CD14-positive monocyte (primary cell): Measurements from ENCODE around the gene FSHR. TPM values are rescaled to one million over a fixed set of nuclear protein-coding genes. Genes with fewer than 3 reads are reported as not detected.

ENCODE experiments used
- DNase-seq, 3 donors: peaks; one replicate each; pipeline ENCODE4 v3.0.0-alpha.2; 2011 to 2022
- H2AFZ ChIP-seq: 2 replicates; pipeline ENCODE4 v1.6.0; 2012; ENCODE audit warnings: mild to moderate bottlenecking, low read depth, low read length, inconsistent platforms; ENCODE audit not compliant: insufficient read depth, poor library complexity, severe bottlenecking
- H3K27ac ChIP-seq, 2 donors: 1 replicate in 1 of 2; 2 replicates in 1 of 2; pipeline ENCODE4 v1.5.1; 2012 to 2013; ENCODE audit warnings: low read length in 2 of 2, control low read depth in 1 of 2, inconsistent platforms in 1 of 2, low read depth in 1 of 2, mild to moderate bottlenecking in 1 of 2
- H3K27me3 ChIP-seq, 2 donors: one replicate each; pipeline versions ENCODE4 v1.6.0 to v1.6.1; 2011 to 2013; ENCODE audit warnings: low read length in 2 of 2; ENCODE audit not compliant: control insufficient read depth in 2 of 2, insufficient read depth in 2 of 2
- H3K36me3 ChIP-seq, 2 donors: replicated peaks in 1 of 2; 1 replicate in 1 of 2; 2 replicates in 1 of 2; pipeline versions ENCODE4 v1.5.1 to v1.6.1; 2012 to 2013; ENCODE audit warnings: low read length in 2 of 2, control low read depth in 1 of 2, inconsistent platforms in 1 of 2, mild to moderate bottlenecking in 1 of 2; ENCODE audit not compliant: insufficient read depth in 2 of 2, control insufficient read depth in 1 of 2
- H3K4me1 ChIP-seq, 2 donors: 1 replicate in 1 of 2; 2 replicates in 1 of 2; pipeline versions ENCODE4 v1.5.1 to v1.6.1; 2012 to 2013; ENCODE audit warnings: low read length in 2 of 2, control low read depth in 1 of 2, inconsistent platforms in 1 of 2, mild to moderate bottlenecking in 1 of 2, moderate library complexity in 1 of 2; ENCODE audit not compliant: insufficient read depth in 2 of 2, control insufficient read depth in 1 of 2
- H3K4me2 ChIP-seq: replicated peaks from 2 replicates; pipeline ENCODE3; 2012; ENCODE audit warnings: low read length, moderate library complexity, mild to moderate bottlenecking; ENCODE audit not compliant: poor library complexity, severe bottlenecking; ENCODE audit errors: extremely low read depth
- H3K4me3 ChIP-seq, 3 experiments: fragments of 200-600 bp in 1 of 3; sonication (generic) in 1 of 3; replicated peaks in 1 of 3; 1 replicate in 2 of 3; 2 replicates in 1 of 3; pipeline ENCODE4 v1.5.1; 2011 to 2013; ENCODE audit warnings: low read length in 3 of 3, mild to moderate bottlenecking in 3 of 3, control low read depth in 2 of 3, low read depth in 2 of 3, inconsistent platforms in 1 of 3, moderate library complexity in 1 of 3
- H3K79me2 ChIP-seq: 2 replicates; pipeline ENCODE4 v1.6.0; 2012; ENCODE audit warnings: mild to moderate bottlenecking, control low read depth, inconsistent platforms, low read length, moderate library complexity; ENCODE audit not compliant: insufficient read depth
- H3K9ac ChIP-seq: 2 replicates; pipeline ENCODE4 v1.6.0; 2017; ENCODE audit warnings: low read length, mild to moderate bottlenecking; ENCODE audit not compliant: insufficient read depth, poor library complexity, severe bottlenecking
- H3K9me3 ChIP-seq, 2 donors: replicated peaks in 1 of 2; 1 replicate in 1 of 2; 2 replicates in 1 of 2; pipeline versions ENCODE4 v1.5.1 to v1.6.1; 2012 to 2013; ENCODE audit warnings: low read length in 2 of 2, control low read depth in 1 of 2; ENCODE audit not compliant: control insufficient read depth in 1 of 2, insufficient read depth in 1 of 2
- H4K20me1 ChIP-seq: 2 replicates; pipeline ENCODE4 v1.6.0; 2012; ENCODE audit warnings: mild to moderate bottlenecking, low read length, control low read depth, moderate library complexity; ENCODE audit not compliant: insufficient read depth
- H3K27ac Mint-ChIP-seq, 7 donors: one replicate each; pipeline ENCODE4 v1.8.0; 2020; ENCODE audit warnings: mild to moderate bottlenecking in 7 of 7, mixed read lengths in 7 of 7, moderate library complexity in 6 of 7, inconsistent platforms in 2 of 7
- H3K27me3 Mint-ChIP-seq, 3 donors: one replicate each; pipeline ENCODE4 v1.8.0; 2021 to 2022; ENCODE audit warnings: low read depth in 3 of 3, mild to moderate bottlenecking in 3 of 3, mixed read lengths in 3 of 3, moderate library complexity in 3 of 3, inconsistent platforms in 1 of 3
- H3K36me3 Mint-ChIP-seq, 2 donors: one replicate each; pipeline ENCODE4 v1.8.0; 2020; ENCODE audit warnings: mixed read lengths in 2 of 2, inconsistent platforms in 1 of 2, mild to moderate bottlenecking in 1 of 2
- H3K4me1 Mint-ChIP-seq: one replicate; pipeline ENCODE4 v1.8.0; 2020; ENCODE audit warnings: mild to moderate bottlenecking, mixed read lengths
- H3K4me3 Mint-ChIP-seq, 2 donors: one replicate each; pipeline ENCODE4 v1.8.0; 2020; ENCODE audit warnings: mild to moderate bottlenecking in 2 of 2, mixed read lengths in 2 of 2, moderate library complexity in 1 of 2
- H3K9me3 Mint-ChIP-seq, 7 donors: one replicate each; pipeline ENCODE4 v1.8.0; 2020 to 2022; ENCODE audit warnings: mixed read lengths in 7 of 7, mild to moderate bottlenecking in 6 of 7, moderate library complexity in 6 of 7, inconsistent platforms in 2 of 7
- WGBS: methylation state at CpG from one replicate; pipeline ENCODE4 v1.1.5; 2013; ENCODE audit warnings: missing lambda C conversion rate; ENCODE audit not compliant: insufficient coverage; 5-methylcytosine and 5-hydroxymethylcytosine counted together
- intact Hi-C, 2 donors: fragments of 100-400 bp; cut with micrococcal nuclease; formaldehyde crosslinking; loops; one replicate each; pipeline versions ENCODE4 v1.15.0 to v1.15.1; 2023
- polyA plus RNA-seq, 3 donors: library from polyadenylated mRNA; depleted of rRNA in 1 of 3; unstranded in 2 of 3; stranded (reverse) in 1 of 3; fragments of 300-500 nt in 2 of 3; fragments of >200 nt in 1 of 3; fragmentation: Illumina TruSeq in 2 of 3; gene quantifications; 1 replicate in 2 of 3; 2 replicates in 1 of 3; pipeline ENCODE4 v1.2.3, GENCODE V29; 2012 to 2021
- TF ChIP-seq, protein P1 (sequence below): fragments of 200-600 bp; IDR thresholded peaks from one replicate; pipeline ENCODE4 v1.8.0; 2022; ENCODE audit warnings: antibody characterized with exemption, mild to moderate bottlenecking

FSHR gene
- polyA plus RNA-seq, 3 donors, result not detected

DNA sequence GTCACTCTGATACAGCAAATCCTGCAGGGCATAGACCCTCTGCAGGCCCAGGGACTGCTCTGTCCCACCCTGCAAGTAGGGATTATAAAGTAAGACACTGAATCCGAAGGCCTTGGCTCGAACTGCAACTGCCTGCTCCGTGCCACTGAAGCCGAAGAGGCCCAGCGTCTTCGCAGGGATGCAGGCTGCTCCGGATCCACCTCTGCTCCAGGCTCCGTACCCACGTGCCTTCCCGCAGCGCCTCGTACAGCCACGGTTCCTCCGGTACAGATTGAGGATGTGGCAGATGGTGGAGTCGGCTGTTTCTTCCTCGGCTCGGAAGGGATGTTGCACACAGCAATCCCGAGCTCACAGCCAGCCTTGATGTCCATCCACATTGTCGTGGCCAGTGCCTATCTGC is 238.4 kb downstream of the FSHR start:
- H2AFZ ChIP-seq, result no peak overlapping the region
- H4K20me1 ChIP-seq, result no peaks in the 10 kb centered on the region
- intact Hi-C loops, result no loop called here
- H3K4me3 Mint-ChIP-seq, result no peak overlapping the region
- TF ChIP-seq, protein P1, sequence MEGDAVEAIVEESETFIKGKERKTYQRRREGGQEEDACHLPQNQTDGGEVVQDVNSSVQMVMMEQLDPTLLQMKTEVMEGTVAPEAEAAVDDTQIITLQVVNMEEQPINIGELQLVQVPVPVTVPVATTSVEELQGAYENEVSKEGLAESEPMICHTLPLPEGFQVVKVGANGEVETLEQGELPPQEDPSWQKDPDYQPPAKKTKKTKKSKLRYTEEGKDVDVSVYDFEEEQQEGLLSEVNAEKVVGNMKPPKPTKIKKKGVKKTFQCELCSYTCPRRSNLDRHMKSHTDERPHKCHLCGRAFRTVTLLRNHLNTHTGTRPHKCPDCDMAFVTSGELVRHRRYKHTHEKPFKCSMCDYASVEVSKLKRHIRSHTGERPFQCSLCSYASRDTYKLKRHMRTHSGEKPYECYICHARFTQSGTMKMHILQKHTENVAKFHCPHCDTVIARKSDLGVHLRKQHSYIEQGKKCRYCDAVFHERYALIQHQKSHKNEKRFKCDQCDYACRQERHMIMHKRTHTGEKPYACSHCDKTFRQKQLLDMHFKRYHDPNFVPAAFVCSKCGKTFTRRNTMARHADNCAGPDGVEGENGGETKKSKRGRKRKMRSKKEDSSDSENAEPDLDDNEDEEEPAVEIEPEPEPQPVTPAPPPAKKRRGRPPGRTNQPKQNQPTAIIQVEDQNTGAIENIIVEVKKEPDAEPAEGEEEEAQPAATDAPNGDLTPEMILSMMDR, result no peak
- no peak overlapping the region for H3K27ac Mint-ChIP-seq
- no peaks in the 10 kb centered on the region for H3K36me3 Mint-ChIP-seq
- H3K4me3 ChIP-seq, result no peak overlapping the region
- H3K9ac ChIP-seq, result no peak overlapping the region
- no peaks in the 10 kb centered on the region for H3K4me1 Mint-ChIP-seq
- H3K79me2 ChIP-seq, result no peaks in the 10 kb centered on the region
- no peaks in the 10 kb centered on the region for H3K4me1 ChIP-seq
- H3K9me3 ChIP-seq, result no peaks in the 10 kb centered on the region
- peaks cover 0 to 2% (median 1%) of the 10 kb centered on the region in 3 donors for H3K27me3 Mint-ChIP-seq
- peaks cover 0 to 9% (median 0%) of the 10 kb centered on the region in 7 donors for H3K9me3 Mint-ChIP-seq
- H3K4me2 ChIP-seq, result no peak overlapping the region
- DNase-seq, result no peak
- WGBS, result 97% methylated on average over 7 of the region's 19 CpGs
- no peaks in the 10 kb centered on the region for H3K36me3 ChIP-seq
- H3K27me3 ChIP-seq, result no peaks in the 10 kb centered on the region
- no peak overlapping the region for H3K27ac ChIP-seq

- intact Hi-C loops, result no loop called here
- Histone ChIP-seq H4K20me1 (no peaks in the 10 kb centered on the region), H3K79me2 (no peaks in the 10 kb centered on the region), H3K4me3 (no peak overlapping the region), H3K9me3 (no peaks in the 10 kb centered on the region), H3K4me1 (no peaks in the 10 kb centered on the region), H2AFZ (no peak overlapping the region), H3K27ac (no peak overlapping the region), H3K9ac (no peak overlapping the region), H3K36me3 (no peaks in the 10 kb centered on the region), H3K27me3 (no peaks in the 10 kb centered on the region), H3K4me2 (no peak overlapping the region)
- TF ChIP-seq, protein P1, result no peak
- no peaks in the 10 kb centered on the region for H3K4me1 Mint-ChIP-seq
- H3K27me3 Mint-ChIP-seq, result peaks cover 0 to 2% (median 1%) of the 10 kb centered on the region in 3 donors
- WGBS, result 85% methylated on average over 10 of the region's 10 CpGs
- no peak for DNase-seq
- H3K4me3 Mint-ChIP-seq, result no peak overlapping the region
- H3K36me3 Mint-ChIP-seq, result no peaks in the 10 kb centered on the region
- H3K27ac Mint-ChIP-seq, result no peak overlapping the region
- peaks cover 0 to 7% (median 0%) of the 10 kb centered on the region in 7 donors for H3K9me3 Mint-ChIP-seq
These were observed 239.1 kb downstream of the FSHR start for GRCh38 chr2:48915227-48915626.
